IMR-90 (cell line): ENCODE measurements around the gene PBLD. TPM values are rescaled to one million over a fixed set of nuclear protein-coding genes. Genes with fewer than 3 reads are reported as not detected.

ENCODE experiments used
- ATAC-seq: fragments of 200-7000 bp; cut with Tn5 transposase; 2 replicates; pipeline ENCODE4 v1.9.1; 2020; ENCODE audit warnings: low read depth, mild to moderate bottlenecking, moderate library complexity
- BruUV-seq: library from RNA; stranded (reverse); fragments of 400-500 nt; replicated peaks from 2 replicates; lab custom pipeline; 2021; lab: Mats Ljungman, UMichigan
- CTCF ChIA-PET: fragments of 300-600 bp; formaldehyde crosslinking; extraction: SDS; loops from one replicate; lab custom pipeline; 2021; ENCODE audit warnings: antibody characterized with exemption; lab: Yijun Ruan, JAX
- POLR2A ChIA-PET: fragments of 300-600 bp; sonication (Branson Sonifier 250); formaldehyde crosslinking; loops from one replicate; lab custom pipeline; 2022; ENCODE audit warnings: antibody characterized with exemption; ENCODE audit not compliant: unreplicated experiment; lab: Charles Lee
- DNase-seq: peaks from one replicate; pipeline ENCODE4 v3.0.0; 2013
- H2AFZ ChIP-seq: replicated peaks from 2 replicates; pipeline ENCODE3; 2013; ENCODE audit warnings: low read length, mild to moderate bottlenecking; ENCODE audit not compliant: poor library complexity
- H2AK5ac ChIP-seq: 2 replicates; pipeline ENCODE4 v1.6.1; 2013; ENCODE audit warnings: low read depth, low read length, inconsistent platforms
- H2AK9ac ChIP-seq: replicated peaks from 2 replicates; pipeline ENCODE3; 2013; ENCODE audit warnings: mild to moderate bottlenecking, low read depth, low read length, moderate library complexity; ENCODE audit not compliant: poor library complexity
- H2BK120ac ChIP-seq: 2 replicates; pipeline ENCODE4 v1.6.1; 2013; ENCODE audit warnings: low read depth, low read length, inconsistent platforms
- H2BK15ac ChIP-seq: 3 replicates; pipeline ENCODE4 v1.6.1; 2013; ENCODE audit warnings: low read depth, low read length, inconsistent platforms
- H2BK20ac ChIP-seq: 2 replicates; pipeline ENCODE4 v1.6.1; 2013; ENCODE audit warnings: low read depth, mild to moderate bottlenecking, inconsistent platforms, low read length, moderate library complexity
- H2BK5ac ChIP-seq: 2 replicates; pipeline ENCODE4 v1.6.1; 2013; ENCODE audit warnings: mild to moderate bottlenecking, low read depth, low read length, inconsistent platforms; ENCODE audit not compliant: poor library complexity, severe bottlenecking
- H3K14ac ChIP-seq: replicated peaks from 2 replicates; pipeline ENCODE4 v1.6.1; 2013; ENCODE audit warnings: low read depth, low read length, inconsistent platforms
- H3K18ac ChIP-seq: 2 replicates; pipeline ENCODE4 v1.6.1; 2013; ENCODE audit warnings: low read depth, low read length, control low read depth
- H3K23ac ChIP-seq: 2 replicates; pipeline ENCODE4 v1.6.1; 2013; ENCODE audit warnings: low read depth, low read length, inconsistent platforms
- H3K27ac ChIP-seq: 2 replicates; pipeline ENCODE4 v1.5.1; 2013; ENCODE audit warnings: mild to moderate bottlenecking, control low read depth, low read length; ENCODE audit not compliant: insufficient read depth
- H3K27me3 ChIP-seq: 2 replicates; pipeline ENCODE4 v1.6.1; 2013; ENCODE audit warnings: low read length; ENCODE audit not compliant: control insufficient read depth, insufficient read depth
- H3K36me3 ChIP-seq: 2 replicates; pipeline ENCODE4 v1.6.1; 2013; ENCODE audit warnings: low read length, mixed read lengths; ENCODE audit not compliant: control insufficient read depth, insufficient read depth
- H3K4ac ChIP-seq: 2 replicates; pipeline ENCODE4 v1.6.1; 2013; ENCODE audit warnings: low read depth, low read length, inconsistent platforms
- H3K4me1 ChIP-seq: 2 replicates; pipeline ENCODE4 v1.6.1; 2013; ENCODE audit warnings: low read length, mixed read lengths; ENCODE audit not compliant: control insufficient read depth, insufficient read depth
- H3K4me2 ChIP-seq: 2 replicates; pipeline ENCODE4 v1.6.1; 2013; ENCODE audit warnings: low read depth, mild to moderate bottlenecking, control low read depth, low read length, moderate library complexity
- H3K4me3 ChIP-seq: 2 replicates; pipeline ENCODE4 v1.5.1; 2013; ENCODE audit warnings: low read depth, mild to moderate bottlenecking, control low read depth, low read length, moderate library complexity; ENCODE audit not compliant: insufficient read depth
- H3K56ac ChIP-seq: 2 replicates; pipeline ENCODE4 v1.6.1; 2013; ENCODE audit warnings: low read length, inconsistent platforms; ENCODE audit not compliant: insufficient read depth; ENCODE audit errors: extremely low read depth
- H3K79me1 ChIP-seq, 2 experiments: 2 replicates each; pipeline ENCODE4 v1.6.1; 2013; ENCODE audit warnings: low read length in 2 of 2, inconsistent platforms in 1 of 2, low read depth in 1 of 2
- H3K9ac ChIP-seq: 2 replicates; pipeline ENCODE4 v1.6.1; 2013; ENCODE audit warnings: low read depth, low read length, control low read depth
- H3K9me1 ChIP-seq: 2 replicates; pipeline ENCODE4 v1.6.1; 2013; ENCODE audit warnings: low read length, inconsistent platforms; ENCODE audit not compliant: insufficient read depth
- H3K9me3 ChIP-seq: 2 replicates; pipeline ENCODE4 v1.6.1; 2013; ENCODE audit warnings: low read length; ENCODE audit not compliant: control insufficient read depth, insufficient read depth
- H4K20me1 ChIP-seq: 2 replicates; pipeline ENCODE4 v1.6.1; 2013; ENCODE audit warnings: low read length, inconsistent platforms; ENCODE audit not compliant: insufficient read depth
- H4K5ac ChIP-seq: 2 replicates; pipeline ENCODE4 v1.6.1; 2013; ENCODE audit warnings: mild to moderate bottlenecking, low read depth, low read length, control low read depth
- H4K8ac ChIP-seq, 2 experiments: 2 replicates each; pipeline ENCODE4 v1.6.1; 2013; ENCODE audit warnings: low read depth in 2 of 2, low read length in 2 of 2, control low read depth in 1 of 2, inconsistent platforms in 1 of 2
- H4K91ac ChIP-seq: 2 replicates; pipeline ENCODE4 v1.6.1; 2013; ENCODE audit warnings: low read depth, low read length, inconsistent platforms; ENCODE audit not compliant: insufficient read depth
- BHLHE40 ChIP-seq: fragments of 150-350 bp; IDR thresholded peaks from 2 replicates; pipeline ENCODE4 v1.6.1; 2016; ENCODE audit warnings: mild to moderate bottlenecking, low read depth, low read length
- CHD1 ChIP-seq: IDR thresholded peaks from 2 replicates; pipeline ENCODE4 v1.6.1; 2012; ENCODE audit warnings: low read depth, low read length, improper control_type of control experiment
- CTCF ChIP-seq: conservative IDR thresholded peaks from 2 replicates; pipeline ENCODE4 v1.5.1; 2012; ENCODE audit warnings: mild to moderate bottlenecking, low read depth, low read length, improper control_type of control experiment
- FOS ChIP-seq: fragments of 150-350 bp; IDR thresholded peaks from 2 replicates; pipeline ENCODE4 v1.6.1; 2016; ENCODE audit warnings: low read depth, low read length
- MAFK ChIP-seq: IDR thresholded peaks from 2 replicates; pipeline ENCODE4 v1.6.1; 2012; ENCODE audit warnings: low read depth, low read length, improper control_type of control experiment
- MAZ ChIP-seq: IDR thresholded peaks from 2 replicates; pipeline ENCODE4 v1.6.1; 2012; ENCODE audit warnings: low read depth, mild to moderate bottlenecking, low read length, improper control_type of control experiment, moderate library complexity, borderline replicate concordance
- MXI1 ChIP-seq: IDR thresholded peaks from 2 replicates; pipeline ENCODE4 v1.6.1; 2012; ENCODE audit warnings: low read depth, mild to moderate bottlenecking, low read length, moderate library complexity, borderline replicate concordance
- POLR2A ChIP-seq: IDR thresholded peaks from 2 replicates; pipeline ENCODE4 v1.6.1; 2012; ENCODE audit warnings: mild to moderate bottlenecking, low read depth, low read length
- RAD21 ChIP-seq: IDR thresholded peaks from 2 replicates; pipeline ENCODE4 v1.6.1; 2012; ENCODE audit warnings: low read length, improper control_type of control experiment
- RCOR1 ChIP-seq: IDR thresholded peaks from 2 replicates; pipeline ENCODE4 v1.6.1; 2012; ENCODE audit warnings: mild to moderate bottlenecking, low read length, improper control_type of control experiment; ENCODE audit not compliant: insufficient replicate concordance
- RFX5 ChIP-seq: IDR thresholded peaks from 2 replicates; pipeline ENCODE4 v1.8.0; 2012; ENCODE audit warnings: low read depth, mild to moderate bottlenecking, low read length, moderate library complexity
- SMC3 ChIP-seq: fragments of 150-350 bp; IDR thresholded peaks from 2 replicates; pipeline ENCODE4 v1.6.1; 2016; ENCODE audit warnings: low read depth, mild to moderate bottlenecking, antibody characterized with exemption, low read length, moderate library complexity
- USF2 ChIP-seq: fragments of 150-350 bp; IDR thresholded peaks from 2 replicates; pipeline ENCODE4 v1.6.1; 2017; ENCODE audit warnings: mild to moderate bottlenecking, antibody characterized with exemption, low read length, low read depth
- WGBS, 2 experiments: methylation state at CpG; one replicate each; pipeline versions ENCODE4 v1.1.5 to v1.1.7; 2013; ENCODE audit warnings: missing lambda C conversion rate in 2 of 2; ENCODE audit not compliant: insufficient read length in 1 of 2; ENCODE audit errors: extremely low coverage in 2 of 2; 5-methylcytosine and 5-hydroxymethylcytosine counted together
- dilution Hi-C: fragments of 300-500 bp; cut with HindIII; formaldehyde crosslinking; loops from one replicate; pipeline ENCODE4 v1.14.3; 2018; ENCODE audit warnings: low sequenced_read_pairs; ENCODE audit not compliant: unreplicated experiment
- in situ Hi-C: fragments of 300-500 bp; cut with MboI; formaldehyde crosslinking; loops from 3 replicates; pipeline ENCODE4 v1.14.3; 2019; ENCODE audit warnings: low sequenced_read_pairs, inconsistent platforms, mixed read lengths
- intact Hi-C: fragments of 100-400 bp; cut with micrococcal nuclease; formaldehyde crosslinking; loops from 2 replicates; pipeline ENCODE4 v1.10.0; 2022
- polyA plus RNA-seq, 3 experiments: library from polyadenylated mRNA; depleted of rRNA; stranded (reverse); fragments of >200 nt; gene quantifications; 2 replicates each; pipeline ENCODE4 v1.2.3, GENCODE V29; 2012; ENCODE audit warnings: low replicate concordance in 1 of 3
- total RNA-seq: library from RNA; depleted of rRNA; stranded (reverse); fragments of >200 nt; gene quantifications from 2 replicates; pipeline ENCODE4 v1.2.3, GENCODE V29; 2012

The PBLD gene
- total and polyA plus RNA-seq, 2 of the 4 experiments (the other 2 are of a cell fraction), result 3.3 to 5.7 TPM

- Histone ChIP-seq H3K9me3 (no peaks in the 10 kb centered on the region), H3K18ac (no peak overlapping the region), H3K27me3 (no peaks in the 10 kb centered on the region), H3K4me3 (no peak overlapping the region), H4K91ac (no peak overlapping the region), H3K79me1 (no peaks in the 10 kb centered on the region), H4K20me1 (no peaks in the 10 kb centered on the region), H3K14ac (no peak overlapping the region), H3K36me3 (no peaks in the 10 kb centered on the region), H3K23ac (no peak overlapping the region), H3K4me2 (no peak overlapping the region), H2BK20ac (no peak overlapping the region), H2BK5ac (no peak overlapping the region), H3K27ac (no peak overlapping the region), H2AK9ac (no peak overlapping the region), H3K9ac (no peak overlapping the region), H3K9me1 (no peaks in the 10 kb centered on the region), H3K4me1 (no peaks in the 10 kb centered on the region), H4K8ac (no peak overlapping the region), H2AK5ac (no peak overlapping the region), H3K4ac (no peak overlapping the region), H4K5ac (no peak overlapping the region), H2BK120ac (no peak overlapping the region), H2BK15ac (no peak overlapping the region), H3K56ac (no peak overlapping the region), H2AFZ (no peak overlapping the region)
- no TSS peak for BruUV-seq
- POLR2A ChIA-PET, result interaction anchor here (0.6 kb wide), 1 partner anchor 18 kb away, joined by 7 read pairs; no protein-coding TSS in a partner anchor
- intact Hi-C loops, result no loop called here
- DNase-seq (no peak), ATAC-seq (no peak)
- CTCF ChIA-PET, result interaction anchor here (3.4 kb wide), 1 partner anchor 92 kb away, joined by 28 read pairs; no protein-coding TSS in a partner anchor
- no peak for TF ChIP-seq RCOR1
- no peak for TF ChIP-seq SMC3
- no peak for TF ChIP-seq MXI1
- no peak for TF ChIP-seq FOS
- no peak for TF ChIP-seq RFX5
- TF ChIP-seq USF2, result no peak
- TF ChIP-seq POLR2A, result no peak
- no peak for TF ChIP-seq CHD1
- no peak for TF ChIP-seq CTCF
- no peak for TF ChIP-seq MAZ
- TF ChIP-seq BHLHE40, result no peak
- no peak for TF ChIP-seq RAD21
- TF ChIP-seq MAFK, result no peak
- in situ Hi-C loops, result loop anchor here (5.0 kb wide), 1 partner anchor 217 kb away; no protein-coding TSS in a partner anchor
- dilution Hi-C loops, result no loop called here
- 83% methylated on average over 1 of the region's 7 CpGs; no CpG with 5 or more reads in 1 of the 2 experiments for WGBS, 2 experiments
These were observed 28.8 kb downstream of the PBLD start for GRCh38 chr10:68303849-68304412.
